ENCODE data around the gene S100PBP. TPM values are rescaled to one million over a fixed set of nuclear protein-coding genes. Genes with fewer than 3 reads are reported as not detected.

Gene S100PBP
- polyA plus RNA-seq, 2 of the 4 experiments (the other 2 are of a cell fraction), result 16.1 to 41.9 TPM

- no peak for DNase-seq (ENCODE audit: low read depth in 1 of 2, low spot score in 1 of 2)
- WGBS (ENCODE audit: missing lambda C conversion rate), result 98% methylated on average over 9 of the region's 9 CpGs
- ChIA-PET CTCF (no interaction called here), POLR2A (no interaction called here)
- peaks cover 23% of the 10 kb centered on the region for H3K4me1 ChIP-seq
- TF ChIP-seq CHD4 (IDR thresholded peaks at IDR 0.05; ENCODE audit: borderline replicate concordance), result no peak
- TF ChIP-seq GATA3 (IDR thresholded peaks at IDR 0.05; ENCODE audit: borderline replicate concordance), result no peak
- TF ChIP-seq PHF8 (IDR thresholded peaks at IDR 0.05; ENCODE audit: borderline replicate concordance, low read depth), result no peak
- TF ChIP-seq, protein P1, sequence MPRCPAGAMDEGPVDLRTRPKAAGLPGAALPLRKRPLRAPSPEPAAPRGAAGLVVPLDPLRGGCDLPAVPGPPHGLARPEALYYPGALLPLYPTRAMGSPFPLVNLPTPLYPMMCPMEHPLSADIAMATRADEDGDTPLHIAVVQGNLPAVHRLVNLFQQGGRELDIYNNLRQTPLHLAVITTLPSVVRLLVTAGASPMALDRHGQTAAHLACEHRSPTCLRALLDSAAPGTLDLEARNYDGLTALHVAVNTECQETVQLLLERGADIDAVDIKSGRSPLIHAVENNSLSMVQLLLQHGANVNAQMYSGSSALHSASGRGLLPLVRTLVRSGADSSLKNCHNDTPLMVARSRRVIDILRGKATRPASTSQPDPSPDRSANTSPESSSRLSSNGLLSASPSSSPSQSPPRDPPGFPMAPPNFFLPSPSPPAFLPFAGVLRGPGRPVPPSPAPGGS (IDR thresholded peaks at IDR 0.05), result no peak
- TF ChIP-seq, protein P2, sequence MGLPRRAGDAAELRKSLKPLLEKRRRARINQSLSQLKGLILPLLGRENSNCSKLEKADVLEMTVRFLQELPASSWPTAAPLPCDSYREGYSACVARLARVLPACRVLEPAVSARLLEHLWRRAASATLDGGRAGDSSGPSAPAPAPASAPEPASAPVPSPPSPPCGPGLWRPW (IDR thresholded peaks at IDR 0.05), result no peak
- no peak for TF ChIP-seq NR3C1 (IDR thresholded peaks at IDR 0.05)
- no peak for TF ChIP-seq ESRRA (IDR thresholded peaks at IDR 0.05; ENCODE audit: borderline replicate concordance, low read length)
- no peak for TF ChIP-seq RFX5 (IDR thresholded peaks at IDR 0.05)
- no peak for TF ChIP-seq HOXA7 (CRISPR knock-in tag; IDR thresholded peaks at IDR 0.05)
- no peak for TF ChIP-seq CEBPB (IDR thresholded peaks at IDR 0.05)
- no peak for TF ChIP-seq MAFK (IDR thresholded peaks at IDR 0.05; ENCODE audit: partially characterized antibody)
- TF ChIP-seq FOSB (CRISPR knock-in tag; IDR thresholded peaks at IDR 0.05), result no peak
- TF ChIP-seq MAZ (IDR thresholded peaks at IDR 0.05; ENCODE audit: borderline replicate concordance, low read depth, low read length), result no peak
- TF ChIP-seq JUN (IDR thresholded peaks at IDR 0.05), result no peak
- TF ChIP-seq RCOR1 (IDR thresholded peaks at IDR 0.05; ENCODE audit: low read depth, low read length), result no peak
- no peak for TF ChIP-seq ELK1 (IDR thresholded peaks at IDR 0.05; ENCODE audit: low read depth, low read length)
- TF ChIP-seq NFE2L2 (conservative IDR thresholded peaks at IDR 0.05; ENCODE audit: low read length), result no peak
- TF ChIP-seq POLR2A (IDR thresholded peaks at IDR 0.05; ENCODE audit: low read length), result no peak
- TF ChIP-seq TP53 (CRISPR knock-in tag; IDR thresholded peaks at IDR 0.05), result no peak
- H3K4me2 ChIP-seq, result no peak overlapping the region
- no peaks in the 10 kb centered on the region for H3K9me3 ChIP-seq
- H3K27ac ChIP-seq, result no peak overlapping the region
- no peak for FAIRE-seq
- no peak overlapping the region for H3K4me3 ChIP-seq
- ATAC-seq, result no peak
Measured at GRCh38 chr1:32811265-32811664, 6.2 kb upstream of the S100PBP start.

DNA sequence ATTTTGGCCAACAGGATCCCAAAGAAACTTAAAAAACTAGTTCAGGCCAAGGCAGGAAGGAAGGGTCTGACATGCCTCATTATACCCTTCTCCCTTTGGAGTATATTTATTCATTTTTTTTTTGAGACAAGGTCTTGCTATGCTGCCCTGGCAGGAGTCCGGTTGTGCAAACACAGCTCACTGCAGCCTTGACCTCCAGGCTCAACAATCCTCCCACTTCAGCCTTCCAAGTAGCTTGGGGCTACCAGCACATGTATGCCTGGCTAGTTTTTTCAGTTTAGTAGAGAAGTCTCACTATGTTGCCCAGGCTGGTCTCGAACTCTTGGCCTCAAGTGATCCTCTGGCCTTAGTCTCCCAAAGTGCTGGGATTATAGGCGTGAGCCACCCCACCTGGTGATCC, 5.5 kb upstream of the S100PBP start:
- 95% methylated on average over 3 of the region's 3 CpGs for WGBS (ENCODE audit: missing lambda C conversion rate)

More for the DNA sequence above, 5.5 kb upstream of the S100PBP start:
- H3K4me1 ChIP-seq, result peaks cover 23% of the 10 kb centered on the region
- TF ChIP-seq FOXS1 (CRISPR knock-in tag; IDR thresholded peaks at IDR 0.05), result no peak
- TF ChIP-seq RAD21 (conservative IDR thresholded peaks at IDR 0.05 in 1 of 2, IDR thresholded peaks at IDR 0.05 in 1 of 2), result no peak
- no peak for TF ChIP-seq EHF (CRISPR knock-in tag; IDR thresholded peaks at IDR 0.05)
- no peak for TF ChIP-seq ZSCAN20 (CRISPR knock-in tag; IDR thresholded peaks at IDR 0.05)
- TF ChIP-seq EHMT2 (IDR thresholded peaks at IDR 0.05; ENCODE audit: low read depth), result no peak
- TF ChIP-seq ZC3H11A (IDR thresholded peaks at IDR 0.05), result no peak
- TF ChIP-seq RNF2 (IDR thresholded peaks at IDR 0.05; ENCODE audit: borderline replicate concordance, low read depth), result no peak
- no peak for TF ChIP-seq PHF8 (IDR thresholded peaks at IDR 0.05; ENCODE audit: borderline replicate concordance, low read depth)
- no peak for TF ChIP-seq PBX3 (IDR thresholded peaks at IDR 0.05)
- TF ChIP-seq MAX (IDR thresholded peaks at IDR 0.05), result no peak
- no peak for TF ChIP-seq HOXB13 (CRISPR knock-in tag; IDR thresholded peaks at IDR 0.05; ENCODE audit: low read depth)
- no peak for TF ChIP-seq RFX5 (IDR thresholded peaks at IDR 0.05)
- no peak for TF ChIP-seq EP300 (IDR thresholded peaks at IDR 0.05)
- TF ChIP-seq USF2 (IDR thresholded peaks at IDR 0.05), result no peak
- no peak for TF ChIP-seq NFE2L2 (conservative IDR thresholded peaks at IDR 0.05; ENCODE audit: low read length)
- POLR2A ChIA-PET, result no interaction called here
- no peak overlapping the region for H3K4me2 ChIP-seq
- CTCF ChIA-PET, result no interaction called here
- H3K27ac ChIP-seq, result no peak overlapping the region
- FAIRE-seq (no peak), DNase-seq (ENCODE audit: low read depth in 1 of 2, low spot score in 1 of 2) (no peak), ATAC-seq (no peak)
- no peak overlapping the region for H3K4me3 ChIP-seq
- no peaks in the 10 kb centered on the region for H3K9me3 ChIP-seq

All from A549 (cell line).